Osteoblast (primary cell): ENCODE results near the gene PIGO. TPM values are rescaled to one million over a fixed set of nuclear protein-coding genes. Genes with fewer than 3 reads are reported as not detected.

Source experiments
- DNase-seq: peaks from one replicate; pipeline ENCODE4 v3.0.0; 2011; ENCODE audit warnings: low spot score, mixed read lengths; ENCODE audit not compliant: insufficient read length; ENCODE audit errors: missing footprints
- H2AFZ ChIP-seq: 2 replicates; pipeline ENCODE4 v1.6.0; 2011; ENCODE audit warnings: mild to moderate bottlenecking, low read length
- H3K27ac ChIP-seq: 2 replicates; pipeline ENCODE4 v1.5.1; 2011; ENCODE audit warnings: mild to moderate bottlenecking, low read depth, low read length, moderate library complexity
- H3K27me3 ChIP-seq: 2 replicates; pipeline ENCODE4 v1.6.0; 2012; ENCODE audit warnings: mild to moderate bottlenecking, control low read depth, inconsistent platforms, low read length, moderate library complexity; ENCODE audit not compliant: insufficient read depth
- H3K36me3 ChIP-seq: 2 replicates; pipeline ENCODE4 v1.5.1; 2011; ENCODE audit warnings: mild to moderate bottlenecking, low read length, control low read depth, moderate library complexity; ENCODE audit not compliant: insufficient read depth
- H3K4me1 ChIP-seq: 2 replicates; pipeline ENCODE4 v1.5.1; 2011; ENCODE audit warnings: mild to moderate bottlenecking, low read length, control low read depth, moderate library complexity; ENCODE audit not compliant: insufficient read depth
- H3K4me2 ChIP-seq: 2 replicates; pipeline ENCODE4 v1.6.0; 2011; ENCODE audit warnings: mild to moderate bottlenecking, low read length; ENCODE audit not compliant: insufficient read depth
- H3K4me3 ChIP-seq: fragments of 200-600 bp; sonication (generic); 3 replicates; pipeline ENCODE4 v1.5.1; 2012; ENCODE audit warnings: mild to moderate bottlenecking, low read length, inconsistent platforms; ENCODE audit not compliant: insufficient read depth
- H3K79me2 ChIP-seq: 2 replicates; pipeline ENCODE4 v1.6.0; 2012; ENCODE audit warnings: mild to moderate bottlenecking, low read length, control low read depth, inconsistent platforms; ENCODE audit not compliant: insufficient read depth
- H3K9me3 ChIP-seq: 2 replicates; pipeline ENCODE4 v1.5.1; 2011; ENCODE audit warnings: low read depth, low read length, control low read depth
- H4K20me1 ChIP-seq: 2 replicates; pipeline ENCODE4 v1.6.0; 2012; ENCODE audit warnings: mild to moderate bottlenecking, low read length, control low read depth; ENCODE audit not compliant: insufficient read depth
- CTCF ChIP-seq: IDR thresholded peaks from 2 replicates; pipeline ENCODE4 v1.5.1; 2011; ENCODE audit warnings: mild to moderate bottlenecking, low read depth, low read length, moderate library complexity; ENCODE audit errors: extremely low read depth
- total RNA-seq: library from RNA; depleted of rRNA; stranded (reverse); fragments of >200 nt; gene quantifications from 2 replicates; pipeline ENCODE4 v1.2.3, GENCODE V29; 2012

Gene PIGO
- total RNA-seq, 1 donor: 15.9 TPM

GRCh38 chr9:35116539-35116897 is 20.1 kb upstream of the PIGO start:
- no peaks in the 10 kb centered on the region for H3K9me3 ChIP-seq
- no peaks in the 10 kb centered on the region for H3K36me3 ChIP-seq
- peaks cover 3% of the 10 kb centered on the region for H4K20me1 ChIP-seq
- peak; percentile 34 for DNase-seq
- TF ChIP-seq CTCF: no peak
- peaks cover 13% of the 10 kb centered on the region for H3K79me2 ChIP-seq
- peak overlapping the region; percentile 91 for H3K27ac ChIP-seq
- H2AFZ ChIP-seq: peak overlapping the region; percentile 90
- H3K4me1 ChIP-seq: peaks cover 46% of the 10 kb centered on the region
- H3K27me3 ChIP-seq: no peaks in the 10 kb centered on the region
- peak overlapping the region; percentile 90 for H3K4me3 ChIP-seq
- H3K4me2 ChIP-seq: peak overlapping the region; percentile 89

GRCh38 chr9:35115680-35116538 is 19.5 kb upstream of the PIGO start, which contains the start of gene ATOSB:
Gene ATOSB (minus strand): TSS chr9:35115862. CDS start chr9:35108274, 7,588 bp downstream.
- TF ChIP-seq CTCF: no peak
- Histone ChIP-seq H3K4me2 (peak within 1 kb of the TSS; percentile 89), H3K9me3 (no peaks in the 10 kb centered on the region), H3K4me1 (peaks cover 47% of the 10 kb centered on the region), H3K27me3 (no peaks in the 10 kb centered on the region), H4K20me1 (peaks cover 3% of the 10 kb centered on the region), H2AFZ (peak within 1 kb of the TSS; percentile 90), H3K36me3 (no peaks in the 10 kb centered on the region), H3K27ac (peak within 1 kb of the TSS; percentile 91), H3K4me3 (peak within 1 kb of the TSS; percentile 90), H3K79me2 (peaks cover 17% of the 10 kb centered on the region)
- peak; percentile 96 for DNase-seq

- peak overlapping the region; percentile 90 for H3K4me3 ChIP-seq
- no peaks in the 10 kb centered on the region for H3K27me3 ChIP-seq
- H3K4me2 ChIP-seq: peak overlapping the region; percentile 89
- H3K79me2 ChIP-seq: peaks cover 26% of the 10 kb centered on the region
- peak; percentile 89 for DNase-seq
- H3K36me3 ChIP-seq: no peaks in the 10 kb centered on the region
- no peak for TF ChIP-seq CTCF
- peak overlapping the region; percentile 91 for H3K27ac ChIP-seq
- peak overlapping the region; percentile 90 for H2AFZ ChIP-seq
- peaks cover 6% of the 10 kb centered on the region for H4K20me1 ChIP-seq
- no peaks in the 10 kb centered on the region for H3K9me3 ChIP-seq
- H3K4me1 ChIP-seq: peaks cover 56% of the 10 kb centered on the region
Measured at GRCh38 chr9:35114840-35115628, 18.6 kb upstream of the PIGO start.
